Endothelial cell of umbilical vein (primary cell): Measurements from ENCODE around the gene PTCHD1.

Source experiments
- CTCF ChIP-seq, 2 donors: IDR thresholded peaks; 1 replicate in 1 of 2; 2 replicates in 1 of 2; pipeline ENCODE4 v1.5.1; 2011; ENCODE audit warnings: low read length in 2 of 2, mild to moderate bottlenecking in 2 of 2, moderate library complexity in 2 of 2, control low read depth in 1 of 2, inconsistent platforms in 1 of 2, low read depth in 1 of 2; ENCODE audit not compliant: insufficient read depth in 1 of 2; ENCODE audit errors: extremely low read depth in 1 of 2
- EZH2 ChIP-seq: IDR thresholded peaks from 2 replicates; pipeline ENCODE4 v1.6.1; 2012; ENCODE audit warnings: borderline replicate concordance, low read depth, mild to moderate bottlenecking, moderate library complexity, low read length, inconsistent platforms; ENCODE audit not compliant: severe bottlenecking
- POLR2A ChIP-seq: IDR thresholded peaks from 2 replicates; pipeline ENCODE4 v1.6.1; 2012; ENCODE audit warnings: low read depth, mild to moderate bottlenecking, control low read depth, low read length
- POLR2AphosphoS5 ChIP-seq: IDR thresholded peaks from 2 replicates; pipeline ENCODE4 v1.6.1; 2012; ENCODE audit warnings: low read depth, mild to moderate bottlenecking, control low read depth, low read length, moderate library complexity; ENCODE audit not compliant: insufficient read depth

DNA sequence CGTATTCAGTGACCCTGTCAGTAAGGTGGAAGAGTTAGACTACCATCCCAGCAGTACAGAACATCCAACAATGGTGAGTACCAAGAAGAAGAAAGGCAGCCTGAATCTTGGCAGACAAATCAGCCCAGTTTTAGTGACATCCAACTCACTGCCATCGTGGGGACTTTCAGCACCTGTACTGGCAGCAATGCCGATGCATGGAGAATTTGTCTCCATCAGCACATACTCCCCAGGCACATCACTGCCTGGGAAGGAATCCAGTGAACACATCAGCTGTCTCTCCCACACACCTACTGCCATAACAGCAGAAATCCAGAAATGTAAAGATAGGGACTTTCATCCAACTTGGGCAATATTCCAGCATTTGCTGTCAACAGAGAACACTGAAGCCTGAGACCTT lies 29.8 kb downstream of the PTCHD1 start:
- TF ChIP-seq POLR2A (no peak), EZH2 (no peak), CTCF (IDR thresholded peaks at IDR 0.05; ENCODE audit: extremely low read depth in 1 of 2, insufficient read depth in 1 of 2, low read depth in 1 of 2, low read length in 2 of 2) (no peak), POLR2AphosphoS5 (no peak)
